GM12878 (cell line): Measurements from ENCODE around the gene SMOC1. TPM values are rescaled to one million over a fixed set of nuclear protein-coding genes. Genes with fewer than 3 reads are reported as not detected.

Source experiments
- ATAC-seq: fragments of 200-7000 bp; cut with Tn5 transposase; 3 replicates; pipeline ENCODE4 v1.9.1; 2020; ENCODE audit warnings: mild to moderate bottlenecking, moderate library complexity
- BruUV-seq: library from RNA; stranded (reverse); fragments of 400-500 nt; replicated peaks from 2 replicates; lab custom pipeline; 2021; lab: Mats Ljungman, UMichigan
- CTCF ChIA-PET: fragments of 300-600 bp; sonication (Branson Sonifier 250); formaldehyde crosslinking; extraction: SDS; loops from one replicate; lab custom pipeline; 2021; ENCODE audit warnings: inconsistent platforms; lab: Yijun Ruan, JAX
- POLR2A ChIA-PET: fragments of 350-600 bp; formaldehyde crosslinking; extraction: SDS; loops from one replicate; lab custom pipeline; 2021; ENCODE audit warnings: inconsistent platforms; lab: Charles Lee
- RAD21 ChIA-PET: fragments of 300-600 bp; sonication (Branson Sonifier 250); formaldehyde crosslinking; loops from one replicate; lab custom pipeline; 2023; ENCODE audit warnings: antibody characterized with exemption; ENCODE audit not compliant: unreplicated experiment; lab: Charles Lee
- SMC1A ChIA-PET: fragments of 300-600 bp; sonication (Branson Sonifier 250); formaldehyde crosslinking; loops from one replicate; lab custom pipeline; 2023; ENCODE audit not compliant: unreplicated experiment, uncharacterized antibody; lab: Charles Lee
- DNase-seq: peaks from one replicate; pipeline ENCODE4 v3.0.0-alpha.2; 2011; ENCODE audit warnings: low read depth, low spot score
- FAIRE-seq: peaks from 3 replicates; lab custom pipeline; 2011; peaks lifted over from hg19 to GRCh38; lab: Jason Lieb, UNC
- H2AFZ ChIP-seq: 2 replicates; pipeline ENCODE4 v1.6.0; 2011; ENCODE audit warnings: low read depth, low read length, control low read depth; ENCODE audit not compliant: control insufficient read depth
- H3K27ac ChIP-seq: 2 replicates; pipeline ENCODE4 v1.5.1; 2011; ENCODE audit warnings: control low read depth; ENCODE audit not compliant: control insufficient read depth, insufficient read depth
- H3K27me3 ChIP-seq, 2 experiments: replicated peaks in 1 of 2; 2 replicates each; pipeline versions ENCODE4 v1.6.0 to v1.6.1; 2011; ENCODE audit warnings: low read length in 1 of 2; ENCODE audit not compliant: control insufficient read depth in 2 of 2, insufficient read depth in 2 of 2
- H3K36me3 ChIP-seq, 2 experiments: 2 replicates each; pipeline ENCODE4 v1.5.1; 2011; ENCODE audit warnings: low read length in 1 of 2; ENCODE audit not compliant: control insufficient read depth in 2 of 2, insufficient read depth in 2 of 2
- H3K4me1 ChIP-seq: 2 replicates; pipeline ENCODE4 v1.6.1; 2011; ENCODE audit warnings: mild to moderate bottlenecking, low read length, moderate library complexity, mixed read lengths; ENCODE audit not compliant: control insufficient read depth, insufficient read depth
- H3K4me2 ChIP-seq: 2 replicates; pipeline ENCODE4 v1.6.0; 2011; ENCODE audit warnings: control low read depth; ENCODE audit not compliant: control insufficient read depth, insufficient read depth
- H3K4me3 ChIP-seq: fragments of 200-600 bp; sonication (generic); 2 replicates; pipeline ENCODE4 v1.5.1; 2016
- H3K79me2 ChIP-seq: 2 replicates; pipeline ENCODE4 v1.6.0; 2011; ENCODE audit warnings: low read length; ENCODE audit not compliant: control insufficient read depth, insufficient read depth
- H3K9ac ChIP-seq: 2 replicates; pipeline ENCODE4 v1.8.0; 2011; ENCODE audit warnings: low read length, control low read depth, mixed read lengths; ENCODE audit not compliant: control insufficient read depth, insufficient read depth
- H3K9me3 ChIP-seq: replicated peaks from 3 replicates; pipeline ENCODE4 v1.5.1; 2011; ENCODE audit warnings: mild to moderate bottlenecking, low read length; ENCODE audit not compliant: control insufficient read depth, insufficient read depth
- H4K20me1 ChIP-seq: 2 replicates; pipeline ENCODE4 v1.6.0; 2011; ENCODE audit not compliant: control insufficient read depth, insufficient read depth
- CBFB ChIP-seq: IDR thresholded peaks from 2 replicates; pipeline ENCODE4 v1.6.1; 2016; ENCODE audit warnings: antibody characterized with exemption, low read depth
- CHD4 ChIP-seq: fragments of 200-600 bp; sonication (generic); IDR thresholded peaks from 2 replicates; pipeline ENCODE4 v1.6.1; 2016; ENCODE audit warnings: mild to moderate bottlenecking
- EZH2 ChIP-seq: IDR thresholded peaks from 2 replicates; pipeline ENCODE4 v1.6.1; 2012; ENCODE audit warnings: low read depth, mild to moderate bottlenecking, control low read depth, inconsistent platforms, low read length, borderline replicate concordance; ENCODE audit not compliant: control insufficient read depth
- GABPA ChIP-seq: IDR thresholded peaks from 2 replicates; pipeline ENCODE4 v1.6.1; 2014; ENCODE audit warnings: antibody characterized with exemption, low read depth, mild to moderate bottlenecking, inconsistent platforms
- NFXL1 ChIP-seq: fragments of 450-650 bp; IDR thresholded peaks from 2 replicates; pipeline ENCODE4 v1.6.1; 2017; ENCODE audit warnings: antibody characterized with exemption, mild to moderate bottlenecking, borderline replicate concordance
- NR2F1 ChIP-seq: fragments of 450-650 bp; conservative IDR thresholded peaks from 2 replicates; pipeline ENCODE4 v1.6.1; 2017; ENCODE audit warnings: mild to moderate bottlenecking
- POLR2AphosphoS2 ChIP-seq: IDR thresholded peaks from 2 replicates; pipeline ENCODE4 v1.6.1; 2011; ENCODE audit warnings: low read depth, mild to moderate bottlenecking, low read length, improper control_type of control experiment, moderate library complexity
- POLR2AphosphoS5 ChIP-seq: IDR thresholded peaks from 2 replicates; pipeline ENCODE4 v1.6.1; 2011; ENCODE audit warnings: mild to moderate bottlenecking, low read length, inconsistent platforms
- TARDBP ChIP-seq: IDR thresholded peaks from 2 replicates; pipeline ENCODE4 v1.6.1; 2016; ENCODE audit warnings: borderline replicate concordance
- YY1 ChIP-seq: IDR thresholded peaks from 2 replicates; pipeline ENCODE4 v1.6.1; 2011; ENCODE audit warnings: low read depth, mild to moderate bottlenecking, low read length
- WGBS: methylation state at CpG from one replicate; pipeline ENCODE4 v1.1.6; 2016; ENCODE audit warnings: low lambda C conversion rate; ENCODE audit not compliant: insufficient replicate concordance, insufficient coverage; ENCODE audit errors: missing lambda C conversion rate; 5-methylcytosine and 5-hydroxymethylcytosine counted together
- in situ Hi-C: fragments of 300-500 bp; cut with MboI; formaldehyde crosslinking; loops from 9 replicates; pipeline ENCODE4 v1.14.3; 2018; ENCODE audit warnings: mixed read lengths
- intact Hi-C: fragments of 100-400 bp; cut with micrococcal nuclease; formaldehyde crosslinking; loops from one replicate; pipeline ENCODE4 v1.14.2; 2022; ENCODE audit not compliant: unreplicated experiment
- polyA plus RNA-seq, 11 experiments: library from polyadenylated mRNA; depleted of rRNA in 4 of 11; unstranded in 6 of 11; stranded (reverse) in 5 of 11; fragments of >200 nt; fragmentation: Nextera tagmentation in 4 of 11; fragmentation: Illumina TruSeq in 1 of 11; extraction: Ambion mirVana in 4 of 11; extraction: Trizol in 1 of 11; gene quantifications; 1 replicate in 1 of 11; 2 replicates in 10 of 11; pipeline versions ENCODE4 v1.2.1 to v1.2.3, GENCODE V29; 2011 to 2016; ENCODE audit warnings: inconsistent platforms in 2 of 11, missing spikeins in 2 of 11, low read depth in 1 of 11
- total RNA-seq, 4 experiments: library from RNA; depleted of rRNA in 3 of 4; stranded (reverse); fragments of >200 nt in 3 of 4; fragmentation: Illumina TruSeq in 1 of 4; extraction: Trizol in 1 of 4; gene quantifications; 2 replicates each; pipeline versions ENCODE4 v1.2.1 to v1.2.3, GENCODE V29; 2013 to 2021
- TF ChIP-seq, protein P1 (sequence below): IDR thresholded peaks from 2 replicates; pipeline ENCODE4 v1.6.1; 2012; ENCODE audit warnings: mild to moderate bottlenecking, low read depth, low read length
- TF ChIP-seq, protein P2 (sequence below): fragments of 450-650 bp; IDR thresholded peaks from 2 replicates; pipeline ENCODE4 v1.6.1; 2017; ENCODE audit warnings: borderline replicate concordance

The SMOC1 gene
- total and polyA plus RNA-seq, 10 of the 15 experiments (the other 5 are each of a cell fraction or from before 2014, with no cell fraction given) = 0.03 to 0.26 (median 0.14) TPM; not detected in 7

DNA sequence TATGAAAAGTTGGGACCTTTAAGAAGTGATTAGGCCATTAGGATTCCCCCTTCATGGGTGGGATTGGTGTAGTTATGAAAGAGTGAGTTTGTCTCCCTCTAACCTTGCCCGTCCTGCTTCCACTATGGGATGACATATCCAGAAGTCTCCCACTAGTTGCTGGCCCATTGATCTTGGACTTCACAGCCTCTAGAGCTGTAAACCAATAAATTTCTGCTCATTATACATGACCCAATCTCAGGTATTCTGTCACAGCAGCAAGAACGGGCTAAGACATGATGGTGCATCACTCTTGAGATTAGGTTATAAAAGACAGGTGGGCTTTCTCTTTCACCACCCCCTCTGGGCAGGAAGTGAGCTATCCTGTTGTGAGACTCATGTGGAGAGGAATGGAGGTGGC is 8.6 kb upstream of the SMOC1 start:
- Histone ChIP-seq H2AFZ (no peak overlapping the region), H3K36me3 (no peaks in the 10 kb centered on the region), H3K27me3 (peaks cover 0 to 3% of the 10 kb centered on the region in 2 experiments; a peak in 3 of 4 replicates), H3K4me2 (no peak overlapping the region), H3K4me3 (no peak overlapping the region), H3K9me3 (no peaks in the 10 kb centered on the region; the same call in 2 of the 3 replicates), H3K79me2 (no peaks in the 10 kb centered on the region), H3K27ac (no peak overlapping the region), H4K20me1 (no peaks in the 10 kb centered on the region), H3K9ac (no peak overlapping the region), H3K4me1 (no peaks in the 10 kb centered on the region)
- ChIA-PET SMC1A (no interaction called here), POLR2A (no interaction called here), RAD21 (no interaction called here), CTCF (no interaction called here)
- no peak for FAIRE-seq
- DNase-seq = no peak
- in situ Hi-C loops (no loop called here), intact Hi-C loops (no loop called here)
- no TSS peak for BruUV-seq
- TF ChIP-seq CHD4 = no peak
- whole genome bisulfite sequencing = 55% methylated on average over 2 of the region's 2 CpGs
- no peak for ATAC-seq

DNA sequence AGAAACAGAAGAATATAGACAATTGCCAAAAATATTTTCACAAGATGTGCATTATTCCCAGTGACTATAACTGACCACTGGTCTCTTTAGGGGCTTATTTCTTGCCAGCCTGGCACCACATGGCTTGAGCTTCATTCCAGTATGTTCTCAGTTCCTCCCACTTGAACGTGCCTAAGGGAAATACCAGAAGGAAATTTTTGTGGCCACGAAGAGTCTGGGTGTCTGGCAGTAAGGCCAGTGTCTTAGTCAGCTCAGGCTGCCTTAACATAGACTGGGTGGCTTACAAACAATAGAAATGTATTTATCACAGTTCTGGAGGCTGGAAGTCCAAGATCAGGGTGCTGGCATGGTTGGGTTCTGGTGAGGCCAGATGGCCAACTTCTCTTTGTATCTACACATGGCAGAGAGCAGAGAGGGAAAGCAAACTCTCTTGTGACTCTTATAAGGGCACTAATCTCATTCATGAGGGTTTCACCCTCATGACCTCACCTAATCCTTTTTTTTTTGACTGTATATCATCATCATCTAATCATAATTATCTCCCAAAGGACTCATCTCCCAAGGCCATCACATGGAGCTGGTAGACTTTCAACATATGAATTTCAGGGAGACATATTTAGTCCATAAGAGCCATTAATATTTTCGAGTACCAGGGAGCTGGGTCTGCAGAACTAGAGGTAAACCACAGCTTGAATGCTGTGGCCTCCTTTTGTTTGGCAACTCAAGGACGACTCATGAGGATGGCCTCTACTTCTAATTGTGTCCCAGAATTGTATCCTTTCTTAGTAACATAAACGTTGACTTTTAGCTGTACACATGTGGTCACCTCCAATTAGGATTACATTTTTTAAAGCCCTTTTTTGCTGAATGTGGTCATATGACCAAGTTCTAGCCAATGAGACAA is 5.1 kb upstream of the SMOC1 start:
- 0% methylated on average over 5 of the region's 5 CpGs for WGBS
- RAD21 ChIA-PET = interaction anchor here (1.0 kb wide), 1 partner anchor 154 kb away, joined by 5 read pairs; no protein-coding TSS in a partner anchor
- BruUV-seq = no TSS peak
- H4K20me1 ChIP-seq = no peaks in the 10 kb centered on the region
- peaks cover 0 to 3% of the 10 kb centered on the region in 2 experiments; a peak in 3 of 4 replicates for H3K27me3 ChIP-seq
- H3K4me2 ChIP-seq = no peak overlapping the region
- POLR2A ChIA-PET = no interaction called here
- H2AFZ ChIP-seq = no peak overlapping the region
- no peaks in the 10 kb centered on the region for H3K36me3 ChIP-seq
- intact Hi-C loops (no loop called here), in situ Hi-C loops (no loop called here)
- SMC1A ChIA-PET = interaction anchor here (1.8 kb wide), 1 partner anchor 154 kb away, joined by 6 read pairs; no protein-coding TSS in a partner anchor
- no peaks in the 10 kb centered on the region for H3K79me2 ChIP-seq
- no peaks in the 10 kb centered on the region for H3K4me1 ChIP-seq
- H3K9ac ChIP-seq = no peak overlapping the region
- CTCF ChIA-PET = interaction anchor here (0.8 to 2.0 kb wide), 3 partner anchors 139 to 289 kb away, joined by 3 to 9 read pairs (median 6); no protein-coding TSS in a partner anchor
- H3K9me3 ChIP-seq = no peaks in the 10 kb centered on the region
- H3K27ac ChIP-seq = no peak overlapping the region
- no peak for DNase-seq
- no peak overlapping the region for H3K4me3 ChIP-seq
- ATAC-seq = no peak
- no peak for FAIRE-seq
- TF ChIP-seq, protein P1, sequence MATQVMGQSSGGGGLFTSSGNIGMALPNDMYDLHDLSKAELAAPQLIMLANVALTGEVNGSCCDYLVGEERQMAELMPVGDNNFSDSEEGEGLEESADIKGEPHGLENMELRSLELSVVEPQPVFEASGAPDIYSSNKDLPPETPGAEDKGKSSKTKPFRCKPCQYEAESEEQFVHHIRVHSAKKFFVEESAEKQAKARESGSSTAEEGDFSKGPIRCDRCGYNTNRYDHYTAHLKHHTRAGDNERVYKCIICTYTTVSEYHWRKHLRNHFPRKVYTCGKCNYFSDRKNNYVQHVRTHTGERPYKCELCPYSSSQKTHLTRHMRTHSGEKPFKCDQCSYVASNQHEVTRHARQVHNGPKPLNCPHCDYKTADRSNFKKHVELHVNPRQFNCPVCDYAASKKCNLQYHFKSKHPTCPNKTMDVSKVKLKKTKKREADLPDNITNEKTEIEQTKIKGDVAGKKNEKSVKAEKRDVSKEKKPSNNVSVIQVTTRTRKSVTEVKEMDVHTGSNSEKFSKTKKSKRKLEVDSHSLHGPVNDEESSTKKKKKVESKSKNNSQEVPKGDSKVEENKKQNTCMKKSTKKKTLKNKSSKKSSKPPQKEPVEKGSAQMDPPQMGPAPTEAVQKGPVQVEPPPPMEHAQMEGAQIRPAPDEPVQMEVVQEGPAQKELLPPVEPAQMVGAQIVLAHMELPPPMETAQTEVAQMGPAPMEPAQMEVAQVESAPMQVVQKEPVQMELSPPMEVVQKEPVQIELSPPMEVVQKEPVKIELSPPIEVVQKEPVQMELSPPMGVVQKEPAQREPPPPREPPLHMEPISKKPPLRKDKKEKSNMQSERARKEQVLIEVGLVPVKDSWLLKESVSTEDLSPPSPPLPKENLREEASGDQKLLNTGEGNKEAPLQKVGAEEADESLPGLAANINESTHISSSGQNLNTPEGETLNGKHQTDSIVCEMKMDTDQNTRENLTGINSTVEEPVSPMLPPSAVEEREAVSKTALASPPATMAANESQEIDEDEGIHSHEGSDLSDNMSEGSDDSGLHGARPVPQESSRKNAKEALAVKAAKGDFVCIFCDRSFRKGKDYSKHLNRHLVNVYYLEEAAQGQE = no peak
- no peak for TF ChIP-seq NFXL1
- no peak for TF ChIP-seq YY1
- no peak for TF ChIP-seq CBFB
- no peak for TF ChIP-seq GABPA
- TF ChIP-seq NR2F1 = no peak
- TF ChIP-seq POLR2AphosphoS5 = no peak
- no peak for TF ChIP-seq POLR2AphosphoS2
- no peak for TF ChIP-seq EZH2
- no peak for TF ChIP-seq TARDBP
- TF ChIP-seq, protein P2, sequence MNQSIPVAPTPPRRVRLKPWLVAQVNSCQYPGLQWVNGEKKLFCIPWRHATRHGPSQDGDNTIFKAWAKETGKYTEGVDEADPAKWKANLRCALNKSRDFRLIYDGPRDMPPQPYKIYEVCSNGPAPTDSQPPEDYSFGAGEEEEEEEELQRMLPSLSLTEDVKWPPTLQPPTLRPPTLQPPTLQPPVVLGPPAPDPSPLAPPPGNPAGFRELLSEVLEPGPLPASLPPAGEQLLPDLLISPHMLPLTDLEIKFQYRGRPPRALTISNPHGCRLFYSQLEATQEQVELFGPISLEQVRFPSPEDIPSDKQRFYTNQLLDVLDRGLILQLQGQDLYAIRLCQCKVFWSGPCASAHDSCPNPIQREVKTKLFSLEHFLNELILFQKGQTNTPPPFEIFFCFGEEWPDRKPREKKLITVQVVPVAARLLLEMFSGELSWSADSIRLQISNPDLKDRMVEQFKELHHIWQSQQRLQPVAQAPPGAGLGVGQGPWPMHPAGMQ = no peak
